T-helper 17 cell (primary cell): ENCODE results near the gene PTPRN2. TPM values are rescaled to one million over a fixed set of nuclear protein-coding genes. Genes with fewer than 3 reads are reported as not detected.

Experiments used
- ATAC-seq: fragments of 150-1000 bp; cut with Tn5 transposase; 2 replicates; pipeline ENCODE4 v1.10.0; 2021; ENCODE audit warnings: mild to moderate bottlenecking, moderate library complexity
- DNase-seq, 3 donors: peaks; one replicate each; pipeline versions ENCODE4 v3.0.0 to v3.0.0-alpha.2; 2020 to 2021
- H3K9me3 ChIP-seq: one replicate; pipeline ENCODE4 v1.7.0; 2013; ENCODE audit warnings: low read length, mild to moderate bottlenecking; ENCODE audit not compliant: control insufficient read depth, poor library complexity, severe bottlenecking
- H3K27ac Mint-ChIP-seq: one replicate; pipeline ENCODE4 v1.8.0; 2022; ENCODE audit warnings: mild to moderate bottlenecking, moderate library complexity, mixed read lengths
- H3K27me3 Mint-ChIP-seq: one replicate; pipeline ENCODE4 v1.8.0; 2022; ENCODE audit warnings: mixed read lengths
- H3K36me3 Mint-ChIP-seq: one replicate; pipeline ENCODE4 v1.8.0; 2022; ENCODE audit warnings: low read depth, mixed read lengths
- H3K4me1 Mint-ChIP-seq: one replicate; pipeline ENCODE4 v1.8.0; 2022; ENCODE audit warnings: mild to moderate bottlenecking, mixed read lengths
- H3K4me3 Mint-ChIP-seq: one replicate; pipeline ENCODE4 v1.8.0; 2022; ENCODE audit warnings: mild to moderate bottlenecking, moderate library complexity, mixed read lengths
- total RNA-seq, 4 donors: library from RNA in 2 of 4; stranded (reverse) in 2 of 4; gene quantifications; one replicate each; pipeline ENCODE4 v1.2.3 and lab custom pipeline; 2022 to 2026

The PTPRN2 gene
- total RNA-seq, 2 donors from 2014 or later: 0.42 to 0.57 TPM

DNA sequence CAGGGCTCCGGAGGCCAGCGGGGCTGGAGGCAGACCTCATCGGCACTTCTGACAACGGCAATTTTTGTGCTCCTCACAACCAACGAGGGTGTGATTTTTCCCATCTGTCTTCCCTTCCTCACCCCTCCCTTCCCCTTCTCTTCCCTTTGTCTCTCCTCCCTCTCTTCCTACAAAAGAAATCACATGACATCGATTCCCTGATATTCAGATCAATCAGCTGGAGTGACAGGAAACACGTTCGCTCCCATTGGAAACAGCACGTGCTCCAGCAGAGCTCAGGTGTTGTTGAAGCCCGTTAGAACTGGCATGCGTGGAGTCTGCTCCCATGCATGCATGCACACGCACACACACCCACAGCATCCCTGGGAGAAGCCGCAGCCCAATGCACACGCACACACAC is 222.4 kb downstream of the PTPRN2 start:
- Mint-ChIP-seq H3K4me1 (peaks cover 2% of the 10 kb centered on the region), H3K4me3 (no peak overlapping the region), H3K36me3 (no peaks in the 10 kb centered on the region), H3K27ac (no peak overlapping the region), H3K27me3 (peaks cover 24% of the 10 kb centered on the region)
- no peak for ATAC-seq
- no peaks in the 10 kb centered on the region for H3K9me3 ChIP-seq
- DNase-seq: no peak

DNA sequence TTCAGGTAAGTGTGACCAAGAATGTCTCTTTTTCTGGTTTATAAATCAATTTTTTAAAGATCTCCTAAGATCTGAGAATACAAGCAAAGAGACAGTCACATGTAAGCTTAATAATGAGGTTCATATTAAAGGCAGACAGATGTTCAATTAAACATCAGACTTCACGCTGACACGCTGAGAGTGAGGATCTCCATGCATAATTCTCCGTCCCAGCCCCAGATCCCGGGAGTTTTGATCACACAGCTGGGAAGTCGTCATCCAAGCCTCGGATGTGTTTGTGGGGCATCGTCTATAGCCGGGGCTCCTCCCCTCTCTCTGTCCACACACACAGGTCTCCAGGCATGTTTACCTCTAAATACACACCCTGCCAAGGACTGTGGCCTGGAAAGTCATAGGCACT is 223.2 kb downstream of the PTPRN2 start:
- Mint-ChIP-seq H3K4me3 (no peak overlapping the region), H3K27me3 (peaks cover 24% of the 10 kb centered on the region), H3K4me1 (peaks cover 2% of the 10 kb centered on the region), H3K36me3 (no peaks in the 10 kb centered on the region), H3K27ac (no peak overlapping the region)
- no peak for ATAC-seq
- H3K9me3 ChIP-seq: no peaks in the 10 kb centered on the region
- no peak for DNase-seq

DNA sequence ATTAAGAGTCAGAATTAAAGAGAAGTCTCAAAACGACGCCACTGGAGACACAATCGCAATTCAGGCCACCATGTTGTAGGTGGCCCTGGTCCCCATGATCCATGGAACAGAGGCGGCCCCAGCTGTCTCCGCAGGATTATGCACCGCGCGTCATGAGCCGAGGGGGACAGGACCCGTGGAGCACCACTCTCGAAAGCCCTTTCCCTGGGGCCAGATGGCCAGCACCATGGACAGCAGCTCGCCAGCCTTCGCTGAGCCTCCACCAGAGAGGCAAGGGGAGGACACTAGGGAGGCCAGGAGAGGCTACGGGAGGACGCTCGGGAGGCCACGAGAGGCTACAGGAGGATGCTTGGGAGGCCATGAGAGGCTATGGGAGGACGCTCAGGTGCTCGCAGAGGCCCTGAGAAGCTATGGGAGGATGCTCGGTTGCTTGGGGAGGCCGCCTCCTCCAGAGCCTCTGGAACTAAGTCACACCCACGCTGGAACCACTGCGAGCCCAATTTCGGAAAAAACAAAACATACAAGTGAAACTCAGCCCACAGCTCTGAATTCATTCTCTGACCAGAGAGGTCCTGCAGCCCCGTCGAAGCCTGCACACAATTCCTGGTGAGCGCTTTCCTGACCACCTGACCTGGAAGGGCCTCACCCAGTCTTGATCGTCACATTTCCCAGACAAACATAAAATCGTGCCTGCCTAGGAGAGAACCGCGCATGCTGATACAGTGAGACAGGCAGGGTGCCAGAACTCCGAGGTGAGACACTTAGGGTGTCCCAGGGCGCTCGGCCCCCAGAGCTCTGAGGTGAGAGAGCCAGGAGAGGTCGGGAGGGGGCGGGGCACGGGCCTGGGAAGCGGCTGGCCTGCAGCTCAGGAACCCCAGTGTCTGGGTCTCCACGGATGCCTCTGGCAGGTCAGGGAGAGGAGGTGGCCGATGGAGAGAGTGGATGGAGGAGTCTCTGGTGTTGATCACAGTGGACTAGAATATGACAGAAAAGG is 224.4 kb downstream of the PTPRN2 start:
- H3K27me3 Mint-ChIP-seq: peaks cover 24% of the 10 kb centered on the region
- ATAC-seq (no peak), DNase-seq (no peak)
- peaks cover 2% of the 10 kb centered on the region for H3K4me1 Mint-ChIP-seq
- no peak overlapping the region for H3K27ac Mint-ChIP-seq
- H3K9me3 ChIP-seq: no peaks in the 10 kb centered on the region
- H3K36me3 Mint-ChIP-seq: no peaks in the 10 kb centered on the region
- H3K4me3 Mint-ChIP-seq: no peak overlapping the region

DNA sequence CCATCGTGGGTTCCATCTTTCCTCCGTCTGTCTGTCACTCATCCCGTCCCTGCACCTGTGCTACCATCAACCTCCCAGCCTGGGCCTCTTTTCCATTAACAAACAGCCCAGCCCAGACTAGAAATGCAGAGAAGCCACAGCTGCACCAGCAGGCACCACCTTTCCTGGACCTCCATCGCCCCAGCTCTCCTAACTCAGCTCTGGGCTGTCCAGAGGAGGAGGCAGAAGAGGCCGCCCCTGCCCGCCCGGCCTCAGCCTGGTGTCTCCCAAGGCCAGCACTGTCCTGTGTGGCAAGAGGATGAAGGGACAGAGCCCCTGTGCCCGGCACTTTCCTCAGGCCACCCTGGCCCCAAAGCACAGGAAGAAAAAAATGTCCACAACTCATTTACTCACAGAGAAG is 225.6 kb downstream of the PTPRN2 start:
- peaks cover under 1% of the 10 kb centered on the region for H3K36me3 Mint-ChIP-seq
- no peak overlapping the region for H3K27ac Mint-ChIP-seq
- H3K9me3 ChIP-seq: no peaks in the 10 kb centered on the region
- DNase-seq: no peak
- no peak for ATAC-seq
- H3K4me1 Mint-ChIP-seq: peaks cover 2% of the 10 kb centered on the region
- no peak overlapping the region for H3K4me3 Mint-ChIP-seq
- H3K27me3 Mint-ChIP-seq: peaks cover 20% of the 10 kb centered on the region

DNA sequence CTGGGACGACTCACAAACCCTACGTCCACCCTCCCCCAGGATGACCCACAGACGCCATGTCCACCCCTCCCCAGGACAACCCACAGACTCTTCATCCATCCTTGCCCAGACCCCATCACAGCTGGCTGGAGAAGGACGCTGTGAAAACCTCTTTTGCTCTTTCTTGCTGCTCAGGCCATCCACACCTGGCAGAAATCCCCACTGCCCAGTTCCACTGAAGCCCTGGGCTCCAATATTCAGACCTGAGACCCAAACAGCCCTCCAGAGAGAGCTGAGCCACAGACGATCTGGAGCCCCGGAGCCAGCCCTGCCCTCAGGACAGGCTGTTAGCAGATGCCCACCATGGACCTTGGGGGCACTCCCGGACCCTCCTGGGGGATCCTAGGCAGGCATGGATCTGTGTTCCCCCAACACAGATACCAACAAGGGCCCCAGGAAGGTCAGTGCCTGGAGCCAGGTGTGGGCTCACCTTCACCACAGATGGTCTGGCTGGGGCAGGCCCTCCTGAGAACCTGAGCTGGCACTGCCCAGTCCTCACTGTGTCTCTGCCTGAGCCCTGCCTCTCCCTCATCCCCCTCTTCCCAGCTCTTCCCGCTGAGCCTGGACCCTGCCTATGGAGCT is 226.2 kb downstream of the PTPRN2 start:
- peaks cover 4% of the 10 kb centered on the region for H3K36me3 Mint-ChIP-seq
- no peak for ATAC-seq
- peaks cover 2% of the 10 kb centered on the region for H3K4me1 Mint-ChIP-seq
- no peak for DNase-seq
- no peak overlapping the region for H3K4me3 Mint-ChIP-seq
- no peaks in the 10 kb centered on the region for H3K9me3 ChIP-seq
- peaks cover 23% of the 10 kb centered on the region for H3K27me3 Mint-ChIP-seq
- H3K27ac Mint-ChIP-seq: no peak overlapping the region

DNA sequence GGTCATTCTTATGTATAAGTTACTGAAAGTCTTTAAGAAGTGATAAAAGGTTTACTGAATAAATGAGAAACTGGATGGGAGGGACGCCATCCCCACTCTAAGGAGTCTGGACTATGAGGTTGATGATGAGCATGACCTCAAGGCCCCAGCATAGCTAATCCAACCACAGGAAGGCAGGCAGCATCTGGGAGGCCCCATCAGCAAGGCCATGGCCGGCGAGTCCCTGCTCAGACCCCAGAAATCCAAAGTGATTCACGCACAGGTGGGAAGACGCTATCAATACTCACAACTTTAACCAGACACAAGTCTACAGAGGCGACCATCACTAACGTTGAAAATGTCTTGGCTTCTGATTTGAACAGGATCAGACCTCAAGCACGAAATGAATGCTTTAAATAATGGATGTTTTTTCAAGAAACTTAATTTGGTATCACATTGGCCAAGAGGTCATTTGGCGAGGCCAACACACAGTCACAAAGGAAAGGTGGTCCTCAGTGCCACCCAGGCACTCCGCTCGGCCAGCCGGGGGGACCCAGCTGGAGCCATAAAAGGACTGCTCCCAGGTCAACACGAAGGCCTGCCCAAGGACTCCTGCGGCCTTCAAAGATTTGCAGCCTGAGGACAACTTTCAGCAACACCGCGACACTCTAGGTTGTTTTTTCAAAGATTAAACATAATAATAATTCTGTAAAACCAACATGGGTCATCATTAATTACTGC is 228.5 kb downstream of the PTPRN2 start:
- Mint-ChIP-seq H3K4me3 (no peak overlapping the region), H3K27me3 (peaks cover 13% of the 10 kb centered on the region), H3K36me3 (peaks cover 5% of the 10 kb centered on the region), H3K27ac (no peak overlapping the region), H3K4me1 (peaks cover 2% of the 10 kb centered on the region)
- no peaks in the 10 kb centered on the region for H3K9me3 ChIP-seq
- no peak for DNase-seq
- ATAC-seq: no peak

DNA sequence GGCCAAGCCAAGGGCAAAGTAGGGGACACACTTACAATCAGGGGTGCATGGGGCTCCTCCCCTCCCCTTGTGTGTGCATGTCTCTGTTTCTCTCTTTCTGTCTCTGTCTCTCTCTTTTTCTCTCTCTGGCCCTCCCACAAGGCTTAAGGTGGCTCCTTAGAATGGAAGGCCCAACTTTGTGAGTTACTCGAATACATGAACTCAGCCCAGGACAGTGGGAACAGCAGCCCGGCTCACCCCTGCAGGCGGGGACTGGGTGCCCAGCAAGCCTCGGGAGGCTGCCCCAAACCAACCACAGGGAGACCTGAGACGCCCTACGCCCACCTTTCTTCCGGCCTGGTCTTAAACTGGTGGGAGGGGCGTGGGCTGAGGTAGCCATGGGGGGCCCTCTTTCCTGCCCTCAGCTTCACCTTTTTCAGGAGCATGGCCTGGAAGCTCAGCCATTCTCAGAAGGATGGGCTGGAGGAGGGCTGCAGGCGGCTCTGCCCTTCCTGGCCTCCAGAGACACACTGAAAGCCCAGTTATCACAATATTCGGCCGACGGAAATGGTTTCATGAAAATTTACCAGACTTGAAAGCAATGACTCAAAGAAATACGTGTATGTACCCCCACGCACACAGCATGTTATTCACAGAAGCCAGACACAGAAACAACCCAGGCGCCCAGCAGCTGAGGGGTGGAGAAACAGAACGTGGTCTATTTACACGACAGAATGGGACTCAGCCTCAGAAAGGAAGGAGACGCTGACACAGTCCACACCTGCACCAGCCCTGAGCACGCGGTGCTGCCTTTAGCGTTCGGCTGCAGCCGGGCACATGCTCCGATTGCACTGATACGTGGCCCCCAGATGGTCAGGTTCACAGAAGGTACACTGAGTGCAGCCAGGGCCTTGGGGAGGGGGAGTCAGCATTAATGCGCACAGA is 229.5 kb downstream of the PTPRN2 start:
- ATAC-seq: no peak
- peaks cover 2% of the 10 kb centered on the region for H3K4me1 Mint-ChIP-seq
- H3K27me3 Mint-ChIP-seq: peaks cover 13% of the 10 kb centered on the region
- H3K27ac Mint-ChIP-seq: no peak overlapping the region
- no peak overlapping the region for H3K4me3 Mint-ChIP-seq
- H3K9me3 ChIP-seq: no peaks in the 10 kb centered on the region
- DNase-seq: no peak
- peaks cover 5% of the 10 kb centered on the region for H3K36me3 Mint-ChIP-seq

DNA sequence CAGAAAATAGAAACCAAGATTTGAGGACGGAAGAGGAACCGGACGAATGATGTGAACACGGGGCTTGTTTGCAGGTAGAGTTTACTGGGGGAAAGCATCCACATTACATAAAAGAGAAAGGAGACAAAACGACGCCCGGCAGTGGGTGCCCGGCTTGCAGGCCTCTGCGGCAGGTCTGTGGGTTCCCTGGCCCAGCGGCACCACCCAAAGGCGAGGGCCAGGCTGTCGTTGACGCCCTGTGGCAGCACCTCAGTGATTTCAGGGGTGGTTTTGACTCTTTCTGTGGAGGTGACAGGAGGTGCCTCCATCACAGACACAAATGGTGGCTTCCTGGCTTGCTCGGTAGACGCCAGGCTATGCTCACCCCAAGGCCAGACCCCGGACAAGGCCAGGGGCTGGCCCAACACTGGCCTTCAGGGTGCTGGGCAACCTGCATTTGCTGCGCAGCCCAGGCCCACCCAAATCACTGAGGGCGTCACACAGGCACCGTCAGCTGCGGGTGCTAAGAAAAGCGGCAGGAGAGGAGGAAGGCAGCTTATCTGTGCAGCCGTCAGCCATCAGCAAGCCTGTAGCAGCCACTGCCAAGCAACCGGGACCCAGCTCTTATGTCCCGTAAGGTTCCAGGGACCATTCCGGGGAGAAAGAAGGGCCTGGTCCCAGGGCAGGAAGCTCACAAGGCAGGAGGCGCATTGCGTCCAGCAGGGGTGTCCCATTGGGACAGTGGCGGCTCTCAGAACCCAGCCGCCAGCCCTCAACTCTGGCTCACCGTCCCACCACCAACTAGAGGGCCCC is 230.3 kb downstream of the PTPRN2 start:
- Mint-ChIP-seq H3K4me1 (peaks cover 2% of the 10 kb centered on the region), H3K4me3 (no peak overlapping the region), H3K27ac (no peak overlapping the region), H3K36me3 (peaks cover 5% of the 10 kb centered on the region), H3K27me3 (peaks cover 19% of the 10 kb centered on the region)
- no peaks in the 10 kb centered on the region for H3K9me3 ChIP-seq
- DNase-seq (no peak), ATAC-seq (no peak)

DNA sequence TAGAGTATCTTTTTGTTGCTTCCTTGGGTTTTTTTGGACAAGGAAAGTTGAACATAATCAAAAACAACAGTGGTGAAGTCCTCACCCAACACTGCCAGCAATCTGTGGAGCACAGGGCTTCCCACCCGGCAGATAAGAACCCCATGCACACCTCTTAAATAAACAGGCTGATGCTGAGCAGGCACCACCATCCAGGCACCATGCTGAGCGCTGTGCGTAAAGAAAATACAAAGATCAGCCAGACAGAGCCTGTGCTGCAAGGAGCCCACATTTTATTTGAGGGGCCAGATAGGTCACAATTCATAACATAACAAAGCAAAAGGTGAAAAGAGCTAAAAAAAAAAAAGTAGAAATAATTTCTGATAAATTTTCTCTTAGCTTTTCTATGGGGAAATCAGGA is 231.2 kb downstream of the PTPRN2 start:
- Mint-ChIP-seq H3K27ac (no peak overlapping the region), H3K4me3 (no peak overlapping the region), H3K4me1 (no peaks in the 10 kb centered on the region), H3K27me3 (peaks cover 19% of the 10 kb centered on the region), H3K36me3 (peaks cover 5% of the 10 kb centered on the region)
- no peaks in the 10 kb centered on the region for H3K9me3 ChIP-seq
- no peak for DNase-seq
- no peak for ATAC-seq

DNA sequence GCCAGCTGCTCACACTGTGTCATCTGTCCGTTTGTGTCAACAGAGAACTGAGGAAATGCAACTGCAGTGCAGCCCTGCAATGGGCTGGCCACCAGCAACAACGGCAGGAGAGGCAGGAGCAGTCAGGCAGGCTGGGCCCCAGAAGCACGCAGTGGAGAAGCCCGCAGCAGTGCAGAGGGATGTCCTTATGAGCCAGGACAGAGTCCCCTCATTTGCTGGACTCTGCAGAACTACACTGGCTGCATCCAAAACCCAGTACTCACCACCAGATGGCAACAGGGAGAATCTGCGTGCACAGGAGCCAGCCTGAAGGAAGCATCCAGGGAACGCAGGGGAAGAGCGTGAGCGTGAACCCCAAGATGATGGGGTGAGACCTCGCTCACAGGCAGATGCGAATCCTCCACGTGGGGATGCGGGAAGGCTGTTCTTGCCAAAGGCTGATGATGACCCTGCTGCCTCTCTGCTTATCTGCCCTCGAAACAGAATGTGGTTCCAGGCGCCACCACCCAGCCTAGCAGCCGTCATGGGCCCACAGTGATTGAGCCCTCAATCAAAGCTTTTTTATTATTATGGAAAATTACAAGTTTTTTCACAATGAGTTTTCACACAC is 232.1 kb downstream of the PTPRN2 start:
- Mint-ChIP-seq H3K27ac (no peak overlapping the region), H3K36me3 (peaks cover 5% of the 10 kb centered on the region), H3K4me1 (no peaks in the 10 kb centered on the region), H3K4me3 (no peak overlapping the region), H3K27me3 (peaks cover 19% of the 10 kb centered on the region)
- DNase-seq (no peak), ATAC-seq (no peak)
- no peaks in the 10 kb centered on the region for H3K9me3 ChIP-seq

DNA sequence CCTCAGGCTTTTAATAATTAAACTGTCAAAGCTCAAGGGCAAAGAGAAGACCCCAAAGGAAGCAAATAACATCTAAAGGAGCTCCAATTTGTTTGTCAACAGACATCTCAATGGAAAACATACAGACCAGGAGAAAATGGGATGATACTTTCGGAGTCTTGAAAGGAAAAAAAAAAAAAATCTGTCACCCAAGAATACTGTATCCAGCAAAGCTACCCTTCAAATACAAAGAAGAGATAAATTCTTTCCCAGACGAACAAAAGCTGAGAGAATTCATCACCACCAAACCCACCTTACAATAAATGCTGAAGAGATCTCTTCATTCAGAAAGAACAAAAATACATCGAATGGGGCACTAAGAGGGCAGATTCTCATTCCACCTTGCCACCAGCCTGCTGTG is 232.8 kb downstream of the PTPRN2 start:
- Mint-ChIP-seq H3K4me3 (no peak overlapping the region), H3K4me1 (no peaks in the 10 kb centered on the region), H3K27me3 (peaks cover 24% of the 10 kb centered on the region), H3K27ac (no peak overlapping the region), H3K36me3 (peaks cover 5% of the 10 kb centered on the region)
- H3K9me3 ChIP-seq: no peaks in the 10 kb centered on the region
- no peak for DNase-seq
- no peak for ATAC-seq
